Small intestine (tissue), 7 donors: ENCODE measurements around the gene OLFM4. TPM values are rescaled to one million over a fixed set of nuclear protein-coding genes. Genes with fewer than 3 reads are reported as not detected.
A peak's percentile ranks its signal among the peaks of the same experiment; 100 is the strongest.

Source experiments
- DNase-seq, 2 donors: peaks; one replicate each; pipeline versions ENCODE4 v3.0.0 to v3.0.0-alpha.2; 2013
- FAIRE-seq: peaks from 2 replicates; lab custom pipeline; 2012; peaks lifted over from hg19 to GRCh38; lab: Jason Lieb, UNC
- H3K27ac ChIP-seq, 3 donors: one replicate each; pipeline ENCODE4 v1.5.1; 2013; ENCODE audit warnings: low read length in 2 of 3, mild to moderate bottlenecking in 2 of 3, control low read depth in 1 of 3, inconsistent platforms in 1 of 3, low read depth in 1 of 3, moderate library complexity in 1 of 3
- H3K27me3 ChIP-seq, 3 donors: one replicate each; pipeline ENCODE4 v1.6.1; 2013; ENCODE audit warnings: low read length in 3 of 3, inconsistent platforms in 1 of 3; ENCODE audit not compliant: control insufficient read depth in 3 of 3, insufficient read depth in 3 of 3
- H3K36me3 ChIP-seq, 3 donors: one replicate each; pipeline ENCODE4 v1.6.1; 2013; ENCODE audit warnings: low read length in 3 of 3, inconsistent platforms in 1 of 3, low read depth in 1 of 3, mild to moderate bottlenecking in 1 of 3, moderate library complexity in 1 of 3; ENCODE audit not compliant: control insufficient read depth in 3 of 3, insufficient read depth in 2 of 3
- H3K4me1 ChIP-seq, 3 donors: one replicate each; pipeline ENCODE4 v1.6.1; 2013; ENCODE audit warnings: low read length in 2 of 3, inconsistent platforms in 1 of 3, low read depth in 1 of 3, mild to moderate bottlenecking in 1 of 3, moderate library complexity in 1 of 3; ENCODE audit not compliant: control insufficient read depth in 3 of 3, insufficient read depth in 2 of 3
- H3K4me3 ChIP-seq, 3 donors: one replicate each; pipeline ENCODE4 v1.5.1; 2013; ENCODE audit warnings: low read length in 3 of 3, control low read depth in 1 of 3, inconsistent platforms in 1 of 3, low read depth in 1 of 3, mild to moderate bottlenecking in 1 of 3, moderate library complexity in 1 of 3
- H3K9me3 ChIP-seq, 2 donors: one replicate each; pipeline ENCODE4 v1.6.1; 2013; ENCODE audit warnings: low read depth in 1 of 2, low read length in 1 of 2; ENCODE audit not compliant: control insufficient read depth in 2 of 2, insufficient read depth in 1 of 2
- WGBS, 3 donors: extraction: QIAGEN DNeasy Blood & Tissue Kit; methylation state at CpG; one replicate each; pipeline ENCODE4 v1.1.7; 2013; 5-methylcytosine and 5-hydroxymethylcytosine counted together
- polyA plus RNA-seq, 4 donors: library from polyadenylated mRNA; stranded (reverse) in 3 of 4; unstranded in 1 of 4; fragments of 200-250 nt in 3 of 4; fragments of 120-200 nt in 1 of 4; gene quantifications; one replicate each; pipeline versions ENCODE4 v1.2.1 to v1.2.3, GENCODE V29; 2013
- donor health status: healthy with polysubstance abuse.
- donor health status: control.
- donor health status: control.
- donor health status: Bipolar disorder and iron deficiency.
- donor health status: healthy.

The OLFM4 gene
- polyA plus RNA-seq, 4 donors, result 1.2 to 7,751 (median 72.9) TPM

DNA sequence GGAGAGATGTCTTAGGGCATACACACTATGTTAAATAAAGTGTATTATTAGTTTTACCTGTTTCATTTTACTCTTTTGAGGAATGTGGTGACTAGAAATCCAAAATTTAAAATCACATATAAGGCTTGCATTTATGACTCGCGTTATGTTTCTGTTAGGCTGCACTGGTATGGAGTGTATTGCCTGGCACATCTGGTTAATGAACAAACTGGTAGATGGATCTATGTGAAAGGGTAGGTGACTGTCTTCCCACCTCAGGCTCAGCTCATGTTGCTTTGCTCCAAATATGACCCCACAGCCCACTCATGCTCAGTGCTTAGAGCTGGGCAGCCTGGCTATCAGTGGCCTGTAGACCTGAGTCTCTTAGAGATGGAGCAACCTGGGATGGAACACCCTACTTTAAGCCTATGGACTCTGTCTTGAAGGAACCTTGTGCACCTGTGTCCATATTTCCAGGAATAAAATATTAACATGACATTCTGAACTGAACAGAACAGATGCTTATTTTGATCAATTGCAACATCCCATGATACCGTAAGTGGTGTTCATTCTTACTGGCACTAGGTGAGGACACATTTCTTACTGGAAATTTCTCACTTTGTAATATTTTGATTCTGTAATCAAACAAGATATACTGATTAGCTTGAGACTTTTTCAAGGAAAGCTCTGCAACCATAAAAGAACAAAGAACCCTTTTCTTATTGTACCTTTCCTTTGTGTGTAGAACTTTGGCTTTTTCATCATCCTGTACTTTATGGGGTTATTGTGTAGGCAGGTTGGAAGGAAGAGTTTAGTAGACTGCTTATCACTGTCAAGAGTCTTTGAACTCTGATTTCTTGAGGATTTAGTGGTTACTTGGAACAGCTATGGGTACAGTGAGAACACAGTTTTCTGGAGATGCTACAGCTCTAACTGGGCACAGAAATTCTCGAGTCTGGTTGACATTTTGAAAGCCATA lies 9.6 kb upstream of the OLFM4 start:
- FAIRE-seq, result no peak
- H3K4me1 ChIP-seq, result peaks cover 0 to 4% (median 0%) of the 10 kb centered on the region in 3 donors
- peak overlapping the region in 1 of 3 donors; percentile 40 for H3K27ac ChIP-seq
- H3K9me3 ChIP-seq, result no peaks in the 10 kb centered on the region
- no peaks in the 10 kb centered on the region for H3K36me3 ChIP-seq
- peak in 1 of 2 donors; percentile 63 for DNase-seq
- H3K27me3 ChIP-seq, result no peaks in the 10 kb centered on the region
- H3K4me3 ChIP-seq, result no peak overlapping the region
- 15 to 66% (median 35%) methylated on average over 4 of the region's 4 CpGs for WGBS, 3 donors

DNA sequence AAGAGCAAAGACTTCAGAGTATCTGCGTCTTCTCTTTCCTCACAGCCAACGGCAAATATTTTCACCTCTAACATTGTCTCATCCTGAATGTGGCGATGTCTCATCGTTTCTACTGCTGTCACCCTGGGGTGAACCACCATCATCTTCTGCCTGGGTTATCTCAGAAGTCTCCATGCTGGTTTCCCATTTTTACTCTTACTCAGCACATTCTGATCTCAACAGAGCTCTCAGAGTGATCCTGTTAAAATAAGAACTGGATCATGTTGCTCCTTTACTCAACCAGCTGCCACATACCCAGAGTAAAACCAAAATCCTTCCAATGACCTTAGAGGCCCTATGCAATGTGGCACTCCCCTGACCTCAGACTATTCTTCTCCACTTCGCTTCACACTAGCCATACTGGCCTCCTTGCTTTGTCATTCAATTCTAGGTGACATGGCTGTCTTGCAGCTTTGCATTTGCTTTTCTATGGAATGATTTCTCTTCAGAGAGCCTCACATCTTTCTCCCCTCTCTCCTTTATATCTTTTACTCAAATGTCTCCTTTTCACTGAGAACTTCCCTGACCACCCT lies 7.8 kb upstream of the OLFM4 start:
- H3K4me3 ChIP-seq, result no peak overlapping the region
- no peak for FAIRE-seq
- DNase-seq, result no peak
- no peak overlapping the region for H3K27ac ChIP-seq
- 85 to 91% (median 86%) methylated on average over 5 of the region's 5 CpGs for WGBS, 3 donors
- no peaks in the 10 kb centered on the region for H3K27me3 ChIP-seq
- H3K4me1 ChIP-seq, result peaks cover 0 to 4% (median 0%) of the 10 kb centered on the region in 3 donors
- H3K9me3 ChIP-seq, result no peaks in the 10 kb centered on the region
- H3K36me3 ChIP-seq, result no peaks in the 10 kb centered on the region

DNA sequence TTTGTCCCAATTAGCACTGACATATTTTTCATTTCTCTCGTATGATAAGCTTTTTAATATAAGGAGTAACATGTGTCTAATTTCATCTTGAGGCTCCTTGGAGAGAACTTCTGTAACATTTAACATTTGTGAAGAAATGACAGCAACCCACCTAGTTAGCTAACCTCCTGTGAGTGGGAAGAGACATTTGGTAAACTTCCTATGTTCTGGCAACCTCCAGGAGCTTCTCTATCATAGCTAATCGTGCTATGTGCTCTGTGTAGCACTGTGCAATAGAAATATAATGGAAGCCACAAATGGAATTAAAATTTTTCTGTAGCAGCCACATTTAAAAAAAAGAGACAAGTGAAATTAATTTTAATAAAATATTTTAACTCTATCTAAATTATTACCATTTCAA lies 5.4 kb upstream of the OLFM4 start:
- DNase-seq (no peak), FAIRE-seq (no peak)
- H3K36me3 ChIP-seq, result no peaks in the 10 kb centered on the region
- H3K27ac ChIP-seq, result no peak overlapping the region
- H3K4me1 ChIP-seq, result peaks cover 0 to 4% (median 0%) of the 10 kb centered on the region in 3 donors
- no peaks in the 10 kb centered on the region for H3K27me3 ChIP-seq
- H3K9me3 ChIP-seq, result no peaks in the 10 kb centered on the region
- WGBS, 3 donors, result 72 to 79% (median 77%) methylated on average over 2 of the region's 2 CpGs
- H3K4me3 ChIP-seq, result no peak overlapping the region

DNA sequence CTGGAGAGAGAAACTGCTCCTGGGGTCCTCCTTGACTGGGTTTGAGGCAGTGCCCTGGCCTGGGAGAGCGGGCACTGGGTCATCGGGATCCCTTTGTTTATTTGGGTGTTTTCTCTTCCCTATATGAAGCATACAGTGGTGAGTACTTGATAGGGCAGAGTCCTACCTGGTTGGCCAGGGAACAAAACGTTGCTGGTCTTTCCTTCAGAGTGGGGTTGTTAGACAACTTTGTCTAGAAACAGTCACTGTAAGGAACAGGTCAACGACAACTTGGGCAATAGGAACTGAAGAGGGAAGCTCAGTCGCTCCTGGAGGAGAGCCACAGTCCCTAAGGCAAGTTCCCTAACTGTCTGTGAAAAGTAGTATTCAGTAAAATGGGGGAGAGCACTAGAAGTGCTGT lies 550 bp upstream of the OLFM4 start:
- H3K4me1 ChIP-seq, result no peaks in the 10 kb centered on the region
- DNase-seq (peak in 1 of 2 donors; percentile 75), FAIRE-seq (no peak)
- peak overlapping the region in 2 of 3 donors; percentile 25 to 89 for H3K27ac ChIP-seq
- WGBS, 3 donors, result 16 to 61% (median 37%) methylated on average over 5 of the region's 5 CpGs
- H3K9me3 ChIP-seq, result no peaks in the 10 kb centered on the region
- H3K27me3 ChIP-seq, result no peaks in the 10 kb centered on the region
- H3K4me3 ChIP-seq, result no peak overlapping the region
- no peaks in the 10 kb centered on the region for H3K36me3 ChIP-seq

DNA sequence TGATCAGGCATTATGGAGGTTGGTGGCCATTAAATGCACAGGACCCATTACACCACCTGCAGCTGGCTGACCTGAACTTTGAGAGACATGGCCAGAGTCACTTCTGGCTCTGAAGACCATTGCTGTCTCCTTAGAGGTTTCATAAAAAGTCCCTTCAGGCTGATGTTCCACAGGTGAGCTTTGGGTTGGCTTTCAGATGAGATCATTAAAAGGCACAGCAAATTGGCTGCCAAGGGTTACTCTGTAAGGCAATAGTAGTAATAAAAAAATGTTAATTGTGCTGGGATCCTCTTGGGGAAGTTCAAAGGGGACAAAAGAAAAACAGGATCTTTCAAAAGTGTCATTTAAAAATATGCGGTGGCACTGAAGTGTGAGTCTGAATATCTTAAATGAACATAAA lies 4.2 kb downstream of the OLFM4 start:
- FAIRE-seq, result no peak
- peak in 1 of 2 donors; percentile 63 for DNase-seq
- Histone ChIP-seq H3K9me3 (no peaks in the 10 kb centered on the region), H3K36me3 (no peaks in the 10 kb centered on the region), H3K27me3 (no peaks in the 10 kb centered on the region), H3K4me1 (no peaks in the 10 kb centered on the region), H3K4me3 (no peak overlapping the region), H3K27ac (peak overlapping the region in 1 of 3 donors; percentile 70)
- WGBS, 3 donors, result 8 to 38% (median 29%) methylated on average over 1 of the region's 1 CpG

DNA sequence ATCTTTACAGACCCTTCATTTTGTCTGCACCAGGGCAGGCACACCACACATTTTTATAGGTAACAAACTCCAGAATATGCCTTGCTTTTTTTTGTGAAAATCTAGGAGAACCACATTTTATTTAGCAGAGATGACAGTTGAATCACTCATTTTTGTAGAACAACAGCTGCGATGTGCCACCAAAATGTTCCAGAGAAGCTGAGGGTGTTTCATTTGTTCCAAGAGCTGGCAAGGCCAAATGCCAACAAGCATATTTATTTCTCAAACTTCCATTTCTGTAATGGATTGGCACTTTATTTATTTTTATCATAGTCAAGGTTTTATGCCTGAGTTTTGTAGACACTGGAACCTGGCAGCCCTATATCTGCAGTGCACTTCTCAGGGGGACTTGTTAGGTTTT lies 10.4 kb downstream of the OLFM4 start:
- WGBS, 3 donors, result 24 to 72% (median 39%) methylated on average over 1 of the region's 1 CpG
- no peak overlapping the region for H3K4me3 ChIP-seq
- no peak for DNase-seq
- no peak for FAIRE-seq
- H3K9me3 ChIP-seq, result no peaks in the 10 kb centered on the region
- no peaks in the 10 kb centered on the region for H3K27me3 ChIP-seq
- H3K27ac ChIP-seq, result no peak overlapping the region
- no peaks in the 10 kb centered on the region for H3K4me1 ChIP-seq
- no peaks in the 10 kb centered on the region for H3K36me3 ChIP-seq

DNA sequence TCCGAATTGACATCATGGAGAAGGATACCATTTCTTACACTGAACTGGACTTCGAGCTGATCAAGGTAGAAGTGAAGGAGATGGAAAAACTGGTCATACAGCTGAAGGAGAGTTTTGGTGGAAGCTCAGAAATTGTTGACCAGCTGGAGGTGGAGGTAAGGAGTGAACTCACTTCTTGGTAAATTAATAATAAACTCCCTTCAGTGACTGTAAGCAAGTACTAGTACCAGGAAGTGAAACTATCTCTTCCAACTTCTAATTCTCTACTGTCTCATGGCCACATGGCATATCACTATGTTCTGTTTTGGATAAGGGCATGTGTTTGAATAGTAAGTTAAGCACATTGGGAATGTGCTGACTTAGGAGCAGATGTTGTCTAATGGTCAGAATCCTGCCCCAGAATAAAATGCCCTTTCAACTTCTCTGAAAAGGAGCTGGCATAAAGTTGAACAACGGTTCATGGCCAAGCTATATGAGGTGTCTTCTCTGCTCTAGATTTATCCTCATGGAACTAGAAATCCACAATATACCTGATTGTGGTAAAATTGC lies 13.4 kb downstream of the OLFM4 start:
- no peak overlapping the region for H3K4me3 ChIP-seq
- H3K4me1 ChIP-seq, result peaks cover 0 to 2% (median 0%) of the 10 kb centered on the region in 3 donors
- no peaks in the 10 kb centered on the region for H3K9me3 ChIP-seq
- H3K36me3 ChIP-seq, result no peaks in the 10 kb centered on the region
- FAIRE-seq (no peak), DNase-seq (no peak)
- 12 to 51% (median 31%) methylated on average over 3 of the region's 3 CpGs for WGBS, 3 donors
- H3K27ac ChIP-seq, result no peak overlapping the region
- no peaks in the 10 kb centered on the region for H3K27me3 ChIP-seq

DNA sequence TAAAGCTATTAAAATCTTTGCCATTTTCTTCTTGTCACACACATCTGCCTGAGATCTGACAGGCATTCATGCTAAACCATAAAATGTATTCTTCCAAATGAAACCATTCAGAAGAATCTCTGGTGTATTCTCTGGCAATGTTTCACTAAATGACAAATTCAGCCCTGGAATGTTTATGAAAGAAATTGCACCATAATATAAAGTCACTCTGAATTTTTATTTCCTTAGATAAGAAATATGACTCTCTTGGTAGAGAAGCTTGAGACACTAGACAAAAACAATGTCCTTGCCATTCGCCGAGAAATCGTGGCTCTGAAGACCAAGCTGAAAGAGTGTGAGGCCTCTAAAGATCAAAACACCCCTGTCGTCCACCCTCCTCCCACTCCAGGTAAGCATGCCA lies 14.3 kb downstream of the OLFM4 start:
- H3K27ac ChIP-seq, result peak overlapping the region in 1 of 3 donors; percentile 50
- no peaks in the 10 kb centered on the region for H3K9me3 ChIP-seq
- H3K27me3 ChIP-seq, result no peaks in the 10 kb centered on the region
- no peak overlapping the region for H3K4me3 ChIP-seq
- DNase-seq (no peak), FAIRE-seq (no peak)
- peaks cover 0 to 2% (median 0%) of the 10 kb centered on the region in 3 donors for H3K4me1 ChIP-seq
- WGBS, 3 donors, result 13 to 48% (median 41%) methylated on average over 4 of the region's 4 CpGs
- no peaks in the 10 kb centered on the region for H3K36me3 ChIP-seq
